ENCODE results near the gene SCGN. TPM values are rescaled to one million over a fixed set of nuclear protein-coding genes. Genes with fewer than 3 reads are reported as not detected.
"Not testable (repeated sequence)": the region's sequence is repeated elsewhere in the genome, so short reads cannot be mapped to it uniquely, and the experiment has no call there.

SCGN gene
- total RNA-seq, 1 donor from 2014 or later: not detected

DNA sequence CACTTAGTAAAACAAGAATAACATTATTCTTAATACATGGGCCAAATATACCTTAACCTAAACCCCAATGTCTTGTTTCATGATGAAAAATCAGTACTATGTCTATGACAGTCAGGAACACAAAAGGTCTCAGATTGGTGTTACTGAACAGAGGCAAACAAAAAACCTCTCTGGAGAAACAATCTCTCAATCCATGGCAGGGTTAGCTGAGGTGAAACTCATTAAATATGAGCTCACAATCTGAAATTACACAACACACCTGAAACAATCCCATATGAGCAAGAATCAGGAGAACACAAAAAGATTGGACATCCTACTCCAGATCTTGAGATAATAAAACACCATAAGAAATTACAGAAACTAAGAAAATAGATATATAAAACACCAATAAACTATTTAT is 96.0 kb downstream of the SCGN start:
- no peaks in the 10 kb centered on the region for H3K9me3 Mint-ChIP-seq (ENCODE audit: unreplicated experiment)
- no peak overlapping the region for H3K4me3 Mint-ChIP-seq (ENCODE audit: unreplicated experiment)
- TF ChIP-seq, protein P1, sequence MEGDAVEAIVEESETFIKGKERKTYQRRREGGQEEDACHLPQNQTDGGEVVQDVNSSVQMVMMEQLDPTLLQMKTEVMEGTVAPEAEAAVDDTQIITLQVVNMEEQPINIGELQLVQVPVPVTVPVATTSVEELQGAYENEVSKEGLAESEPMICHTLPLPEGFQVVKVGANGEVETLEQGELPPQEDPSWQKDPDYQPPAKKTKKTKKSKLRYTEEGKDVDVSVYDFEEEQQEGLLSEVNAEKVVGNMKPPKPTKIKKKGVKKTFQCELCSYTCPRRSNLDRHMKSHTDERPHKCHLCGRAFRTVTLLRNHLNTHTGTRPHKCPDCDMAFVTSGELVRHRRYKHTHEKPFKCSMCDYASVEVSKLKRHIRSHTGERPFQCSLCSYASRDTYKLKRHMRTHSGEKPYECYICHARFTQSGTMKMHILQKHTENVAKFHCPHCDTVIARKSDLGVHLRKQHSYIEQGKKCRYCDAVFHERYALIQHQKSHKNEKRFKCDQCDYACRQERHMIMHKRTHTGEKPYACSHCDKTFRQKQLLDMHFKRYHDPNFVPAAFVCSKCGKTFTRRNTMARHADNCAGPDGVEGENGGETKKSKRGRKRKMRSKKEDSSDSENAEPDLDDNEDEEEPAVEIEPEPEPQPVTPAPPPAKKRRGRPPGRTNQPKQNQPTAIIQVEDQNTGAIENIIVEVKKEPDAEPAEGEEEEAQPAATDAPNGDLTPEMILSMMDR (IDR thresholded peaks at IDR 0.05): no peak
- no peaks in the 10 kb centered on the region for H3K4me1 Mint-ChIP-seq (ENCODE audit: unreplicated experiment)
- H3K27me3 Mint-ChIP-seq (ENCODE audit: unreplicated experiment): peaks cover 4% of the 10 kb centered on the region
- no peaks in the 10 kb centered on the region for H3K36me3 Mint-ChIP-seq (ENCODE audit: unreplicated experiment)
- DNase-seq (ENCODE audit: extremely low spot score, unreplicated experiment): no peak
- no peak overlapping the region for H3K27ac Mint-ChIP-seq (ENCODE audit: unreplicated experiment)

DNA sequence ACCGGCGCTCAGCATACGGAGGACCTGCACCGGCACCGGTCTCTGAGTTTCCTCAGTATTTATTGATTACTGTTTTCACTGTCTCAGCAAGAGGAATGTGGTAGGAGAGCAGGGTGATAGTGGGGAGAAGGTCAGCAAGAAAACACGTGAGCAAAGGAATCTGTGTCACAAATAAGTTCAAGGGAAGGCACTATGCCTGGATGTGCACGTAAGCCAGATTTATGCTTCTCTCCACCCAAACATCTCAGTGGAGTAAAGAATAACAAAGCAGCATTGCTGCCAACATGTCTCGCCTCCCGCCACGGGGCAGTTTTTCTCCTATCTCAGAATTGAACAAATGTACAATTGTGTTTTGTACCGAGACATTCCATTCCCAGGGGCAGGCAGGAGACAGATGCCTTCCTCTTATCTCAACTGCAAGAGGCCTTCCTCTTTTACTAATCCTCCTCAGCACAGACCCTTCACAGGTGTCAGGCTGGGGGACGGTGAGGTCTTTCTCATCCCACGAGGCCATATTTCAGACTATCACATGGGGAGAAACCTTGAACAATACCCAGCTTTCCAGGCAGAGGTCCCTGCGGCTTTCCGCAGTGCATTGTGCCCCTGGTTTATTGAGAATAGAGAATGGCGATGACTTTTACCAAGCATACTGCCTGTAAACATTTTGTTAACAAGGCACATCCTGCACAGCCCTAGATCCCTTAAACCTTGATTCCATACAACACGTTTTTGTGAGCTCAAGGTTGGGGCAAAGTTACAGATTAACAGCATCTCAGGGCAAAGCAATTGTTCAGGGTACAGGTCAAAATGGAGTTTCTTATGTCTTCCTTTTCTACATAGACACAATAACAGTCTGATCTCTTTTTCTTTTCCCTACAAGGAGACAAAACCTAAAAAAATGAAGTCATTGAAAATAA is 96.8 kb downstream of the SCGN start:
- not testable (repeated sequence) for H3K9me3 Mint-ChIP-seq (ENCODE audit: unreplicated experiment); H3K27me3 Mint-ChIP-seq (ENCODE audit: unreplicated experiment); H3K4me1 Mint-ChIP-seq (ENCODE audit: unreplicated experiment); DNase-seq (ENCODE audit: extremely low spot score, unreplicated experiment); H3K36me3 Mint-ChIP-seq (ENCODE audit: unreplicated experiment); H3K4me3 Mint-ChIP-seq (ENCODE audit: unreplicated experiment); H3K27ac Mint-ChIP-seq (ENCODE audit: unreplicated experiment)

- DNase-seq (ENCODE audit: extremely low spot score, unreplicated experiment): no peak
- peaks cover 9% of the 10 kb centered on the region for H3K27me3 Mint-ChIP-seq (ENCODE audit: unreplicated experiment)
- no peak overlapping the region for H3K27ac Mint-ChIP-seq (ENCODE audit: unreplicated experiment)
- no peak overlapping the region for H3K4me3 Mint-ChIP-seq (ENCODE audit: unreplicated experiment)
- H3K9me3 Mint-ChIP-seq (ENCODE audit: unreplicated experiment): no peaks in the 10 kb centered on the region
- no peaks in the 10 kb centered on the region for H3K4me1 Mint-ChIP-seq (ENCODE audit: unreplicated experiment)
- TF ChIP-seq, protein P1 (IDR thresholded peaks at IDR 0.05): no peak
- no peaks in the 10 kb centered on the region for H3K36me3 Mint-ChIP-seq (ENCODE audit: unreplicated experiment)
These were observed 97.8 kb downstream of the SCGN start for GRCh38 chr6:25749837-25750236.

DNA sequence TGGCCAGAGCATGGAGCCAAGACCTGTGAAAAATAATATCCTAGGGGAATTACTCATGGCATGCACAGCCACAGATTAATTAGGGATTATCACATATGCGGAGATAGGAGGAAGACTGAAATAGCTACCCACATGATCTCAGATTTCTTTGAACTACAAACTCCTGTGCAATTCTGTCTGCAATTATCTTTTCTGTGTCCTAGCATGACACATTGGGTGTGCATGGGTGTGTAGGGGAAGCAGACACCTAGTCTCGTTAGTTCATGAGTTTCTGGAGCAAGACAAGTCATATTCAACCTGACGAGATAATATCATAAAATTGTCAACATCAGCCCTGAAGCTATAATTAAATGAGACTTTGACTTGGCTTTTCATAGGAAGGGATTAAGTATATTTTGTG is 98.9 kb downstream of the SCGN start:
- Mint-ChIP-seq H3K27me3 (ENCODE audit: unreplicated experiment) (peaks cover 12% of the 10 kb centered on the region), H3K4me1 (ENCODE audit: unreplicated experiment) (no peaks in the 10 kb centered on the region), H3K27ac (ENCODE audit: unreplicated experiment) (no peak overlapping the region), H3K4me3 (ENCODE audit: unreplicated experiment) (no peak overlapping the region), H3K36me3 (ENCODE audit: unreplicated experiment) (no peaks in the 10 kb centered on the region), H3K9me3 (ENCODE audit: unreplicated experiment) (no peaks in the 10 kb centered on the region)
- TF ChIP-seq, protein P1 (IDR thresholded peaks at IDR 0.05): no peak
- no peak for DNase-seq (ENCODE audit: extremely low spot score, unreplicated experiment)

Other genes starting within 250 kb of the SCGN start
- not detected in 2 replicates for gene SLC17A4, start 102.5 kb downstream of the SCGN start, total RNA-seq
- not detected in 2 replicates for gene SLC17A1, start 179.8 kb downstream of the SCGN start, total RNA-seq
- gene SLC17A3, start 222.0 kb downstream of the SCGN start, total RNA-seq: not detected in 2 replicates